Measurements from ENCODE around the gene FRMD4B.

Gene FRMD4B

GRCh38 chr3:69144631-69145245, 241.2 kb downstream of the FRMD4B start:
- no peak for TF ChIP-seq CTCF (IDR thresholded peaks at IDR 0.05)

- TF ChIP-seq CTCF (IDR thresholded peaks at IDR 0.05): no peak
Measured at GRCh38 chr3:69143612-69144011, 242.3 kb downstream of the FRMD4B start.

GRCh38 chr3:69142797-69143454, 243.0 kb downstream of the FRMD4B start:
- no peak for TF ChIP-seq CTCF (IDR thresholded peaks at IDR 0.05)

- no peak for TF ChIP-seq CTCF (IDR thresholded peaks at IDR 0.05)
Measured at GRCh38 chr3:69142090-69142489, 243.8 kb downstream of the FRMD4B start.

- TF ChIP-seq CTCF (IDR thresholded peaks at IDR 0.05): no peak
Measured at GRCh38 chr3:69141313-69141712, 244.6 kb downstream of the FRMD4B start.

- no peak for TF ChIP-seq CTCF (IDR thresholded peaks at IDR 0.05)
Measured at GRCh38 chr3:69137412-69137811, 248.5 kb downstream of the FRMD4B start.

GRCh38 chr3:69137005-69137404, 248.9 kb downstream of the FRMD4B start:
- no peak for TF ChIP-seq CTCF (IDR thresholded peaks at IDR 0.05)

Data from LNCAP (cell line).